ENCODE results near the gene EMCN.
"Not testable (repeated sequence)": the region's sequence is repeated elsewhere in the genome, so short reads cannot be mapped to it uniquely, and the experiment has no call there.

EMCN gene

GRCh38 chr4:100360211-100360610 lies 157.6 kb downstream of the EMCN start:
- Histone ChIP-seq H3K27ac (replicated peaks) (no peak overlapping the region), H3K27me3 (ENCODE audit: insufficient read depth, poor library complexity, severe bottlenecking) (no peaks in the 10 kb centered on the region), H3K4me3 (replicated peaks; ENCODE audit: insufficient read depth, low read length) (no peak overlapping the region)
- no peak for DNase-seq (ENCODE audit: low read depth in 1 of 2, low spot score in 1 of 2)
- TF ChIP-seq CTCF (IDR thresholded peaks at IDR 0.05; ENCODE audit: insufficient read depth, low read length), result no peak
- TF ChIP-seq POLR2AphosphoS5 (IDR thresholded peaks at IDR 0.05; ENCODE audit: low read depth), result no peak
- TF ChIP-seq REST (IDR thresholded peaks at IDR 0.05; ENCODE audit: insufficient replicate concordance, low read depth), result no peak
- no peak for TF ChIP-seq GABPA (IDR thresholded peaks at IDR 0.05; ENCODE audit: low read depth)
- no peak for TF ChIP-seq SPI1 (IDR thresholded peaks at IDR 0.05; ENCODE audit: borderline replicate concordance, low read depth)

- Histone ChIP-seq H3K27me3 (ENCODE audit: insufficient read depth, poor library complexity, severe bottlenecking) (no peaks in the 10 kb centered on the region), H3K27ac (replicated peaks) (no peak overlapping the region), H3K4me3 (replicated peaks; ENCODE audit: insufficient read depth, low read length) (no peak overlapping the region)
- no peak for DNase-seq (ENCODE audit: low read depth in 1 of 2, low spot score in 1 of 2)
- TF ChIP-seq GABPA (IDR thresholded peaks at IDR 0.05; ENCODE audit: low read depth), result no peak
- no peak for TF ChIP-seq POLR2AphosphoS5 (IDR thresholded peaks at IDR 0.05; ENCODE audit: low read depth)
- TF ChIP-seq CTCF (IDR thresholded peaks at IDR 0.05; ENCODE audit: insufficient read depth, low read length), result no peak
- no peak for TF ChIP-seq REST (IDR thresholded peaks at IDR 0.05; ENCODE audit: insufficient replicate concordance, low read depth)
- TF ChIP-seq SPI1 (IDR thresholded peaks at IDR 0.05; ENCODE audit: borderline replicate concordance, low read depth), result no peak
These were observed 158.4 kb downstream of the EMCN start for GRCh38 chr4:100359441-100359840.

GRCh38 chr4:100357542-100357941 lies 160.3 kb downstream of the EMCN start:
- H3K27me3 ChIP-seq (ENCODE audit: insufficient read depth, poor library complexity, severe bottlenecking), result no peaks in the 10 kb centered on the region
- H3K27ac ChIP-seq (replicated peaks), result no peak overlapping the region
- H3K4me3 ChIP-seq (replicated peaks; ENCODE audit: insufficient read depth, low read length), result no peak overlapping the region
- TF ChIP-seq GABPA (IDR thresholded peaks at IDR 0.05; ENCODE audit: low read depth), result no peak
- TF ChIP-seq SPI1 (IDR thresholded peaks at IDR 0.05; ENCODE audit: borderline replicate concordance, low read depth), result no peak
- no peak for TF ChIP-seq CTCF (IDR thresholded peaks at IDR 0.05; ENCODE audit: insufficient read depth, low read length)
- no peak for DNase-seq (ENCODE audit: low read depth in 1 of 2, low spot score in 1 of 2)

- TF ChIP-seq GABPA (IDR thresholded peaks at IDR 0.05; ENCODE audit: low read depth) (no peak), REST (IDR thresholded peaks at IDR 0.05; ENCODE audit: insufficient replicate concordance, low read depth) (no peak)
- H3K4me3 ChIP-seq (replicated peaks; ENCODE audit: insufficient read depth, low read length), result no peak overlapping the region
- no peak overlapping the region for H3K27ac ChIP-seq (replicated peaks)
- no peaks in the 10 kb centered on the region for H3K27me3 ChIP-seq (ENCODE audit: insufficient read depth, poor library complexity, severe bottlenecking)
- DNase-seq (ENCODE audit: low read depth in 1 of 2, low spot score in 1 of 2), result no peak
These were observed 161.7 kb downstream of the EMCN start for GRCh38 chr4:100356172-100356571.

GRCh38 chr4:100352352-100352751 lies 165.5 kb downstream of the EMCN start:
- H3K27me3 ChIP-seq (ENCODE audit: insufficient read depth, poor library complexity, severe bottlenecking); H3K27ac ChIP-seq (replicated peaks); DNase-seq (ENCODE audit: low read depth in 1 of 2, low spot score in 1 of 2); H3K4me3 ChIP-seq (replicated peaks; ENCODE audit: insufficient read depth, low read length): not testable (repeated sequence)

Data from HL-60 (cell line).